OCI-LY3 (cell line): Measurements from ENCODE around the gene HOXD1.

ENCODE experiments used
- CTCF ChIP-seq: fragments of 200-600, 300-600 bp; sonication (generic); IDR thresholded peaks from 2 replicates; pipeline ENCODE4 v1.5.1; 2014; ENCODE audit warnings: antibody characterized with exemption, low read length, low read depth
- EZH2phosphoT487 ChIP-seq: fragments of 200-600 bp; shearing (Covaris generic); IDR thresholded peaks from 2 replicates; pipeline ENCODE4 v1.6.1; 2018; ENCODE audit warnings: antibody characterized with exemption, mixed run types, low read depth

DNA sequence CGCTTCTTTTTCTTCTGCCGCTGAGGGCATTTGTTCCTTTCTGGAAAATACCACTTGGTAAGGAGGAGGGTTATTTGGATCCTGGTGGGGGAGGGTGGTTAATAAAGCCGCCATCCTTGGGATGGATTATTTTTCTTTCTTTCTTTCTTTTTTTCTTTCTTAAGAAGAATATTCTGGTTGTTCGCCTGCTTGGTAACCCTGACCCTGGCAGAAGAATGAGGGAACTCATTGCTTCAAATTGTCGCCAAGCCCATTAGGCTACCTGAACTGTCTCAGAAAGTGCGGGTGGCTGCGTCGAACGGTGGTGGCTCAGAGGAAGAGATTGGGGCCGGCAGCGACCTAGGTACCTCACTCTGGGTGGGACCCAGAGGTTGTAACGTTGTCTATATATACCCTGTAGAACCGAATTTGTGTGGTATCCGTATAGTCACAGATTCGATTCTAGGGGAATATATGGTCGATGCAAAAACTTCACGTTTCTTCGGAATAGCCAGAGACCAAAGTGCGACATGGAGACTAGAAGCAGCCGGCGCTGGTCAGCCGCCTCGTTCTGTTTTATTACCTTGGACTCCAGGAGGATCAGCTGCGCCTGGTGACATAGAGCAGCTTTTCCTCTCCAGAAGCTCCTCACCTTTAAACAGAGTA is 38.4 kb upstream of the HOXD1 start:
- no peak for TF ChIP-seq EZH2phosphoT487
- no peak for TF ChIP-seq CTCF
